Small intestine (tissue), 7 donors: ENCODE measurements around the gene GRB2. TPM values are rescaled to one million over a fixed set of nuclear protein-coding genes. Genes with fewer than 3 reads are reported as not detected.

Source experiments
- DNase-seq, 2 donors: peaks; one replicate each; pipeline versions ENCODE4 v3.0.0 to v3.0.0-alpha.2; 2013
- FAIRE-seq: peaks from 2 replicates; lab custom pipeline; 2012; peaks lifted over from hg19 to GRCh38; lab: Jason Lieb, UNC
- H3K27ac ChIP-seq, 3 donors: one replicate each; pipeline ENCODE4 v1.5.1; 2013; ENCODE audit warnings: low read length in 2 of 3, mild to moderate bottlenecking in 2 of 3, control low read depth in 1 of 3, inconsistent platforms in 1 of 3, low read depth in 1 of 3, moderate library complexity in 1 of 3
- H3K27me3 ChIP-seq, 3 donors: one replicate each; pipeline ENCODE4 v1.6.1; 2013; ENCODE audit warnings: low read length in 3 of 3, inconsistent platforms in 1 of 3; ENCODE audit not compliant: control insufficient read depth in 3 of 3, insufficient read depth in 3 of 3
- H3K36me3 ChIP-seq, 3 donors: one replicate each; pipeline ENCODE4 v1.6.1; 2013; ENCODE audit warnings: low read length in 3 of 3, inconsistent platforms in 1 of 3, low read depth in 1 of 3, mild to moderate bottlenecking in 1 of 3, moderate library complexity in 1 of 3; ENCODE audit not compliant: control insufficient read depth in 3 of 3, insufficient read depth in 2 of 3
- H3K4me1 ChIP-seq, 3 donors: one replicate each; pipeline ENCODE4 v1.6.1; 2013; ENCODE audit warnings: low read length in 2 of 3, inconsistent platforms in 1 of 3, low read depth in 1 of 3, mild to moderate bottlenecking in 1 of 3, moderate library complexity in 1 of 3; ENCODE audit not compliant: control insufficient read depth in 3 of 3, insufficient read depth in 2 of 3
- H3K4me3 ChIP-seq, 3 donors: one replicate each; pipeline ENCODE4 v1.5.1; 2013; ENCODE audit warnings: low read length in 3 of 3, control low read depth in 1 of 3, inconsistent platforms in 1 of 3, low read depth in 1 of 3, mild to moderate bottlenecking in 1 of 3, moderate library complexity in 1 of 3
- H3K9me3 ChIP-seq, 2 donors: one replicate each; pipeline ENCODE4 v1.6.1; 2013; ENCODE audit warnings: low read depth in 1 of 2, low read length in 1 of 2; ENCODE audit not compliant: control insufficient read depth in 2 of 2, insufficient read depth in 1 of 2
- WGBS, 3 donors: extraction: QIAGEN DNeasy Blood & Tissue Kit; methylation state at CpG; one replicate each; pipeline ENCODE4 v1.1.7; 2013; 5-methylcytosine and 5-hydroxymethylcytosine counted together
- polyA plus RNA-seq, 4 donors: library from polyadenylated mRNA; stranded (reverse) in 3 of 4; unstranded in 1 of 4; fragments of 200-250 nt in 3 of 4; fragments of 120-200 nt in 1 of 4; gene quantifications; one replicate each; pipeline versions ENCODE4 v1.2.1 to v1.2.3, GENCODE V29; 2013
- donor health status: healthy with polysubstance abuse.
- donor health status: control.
- donor health status: control.
- donor health status: Bipolar disorder and iron deficiency.
- donor health status: healthy.

Gene GRB2
- polyA plus RNA-seq, 4 donors = 65.6 to 73.5 (median 68.0) TPM

- peak overlapping the region in 1 of 3 donors; percentile 60 for H3K27ac ChIP-seq
- peaks cover 2 to 45% (median 7%) of the 10 kb centered on the region in 3 donors for H3K36me3 ChIP-seq
Measured at GRCh38 chr17:75315541-75316243, 89.8 kb downstream of the GRB2 start.

GRCh38 chr17:75313941-75314551 is 91.4 kb downstream of the GRB2 start:
- H3K27me3 ChIP-seq = no peaks in the 10 kb centered on the region
- peak overlapping the region in 1 of 3 donors; percentile 78 for H3K27ac ChIP-seq
- no peak for DNase-seq
- H3K4me1 ChIP-seq = peaks cover 0 to 6% (median 2%) of the 10 kb centered on the region in 3 donors
- FAIRE-seq = no peak
- H3K36me3 ChIP-seq = peaks cover 0 to 30% (median 0%) of the 10 kb centered on the region in 3 donors
- no peak overlapping the region for H3K4me3 ChIP-seq
- WGBS, 3 donors = 76 to 82% (median 79%) methylated on average over 14 of the region's 14 CpGs
- H3K9me3 ChIP-seq = no peaks in the 10 kb centered on the region

More at GRCh38 chr17:75315541-75316243, 89.8 kb downstream of the GRB2 start:
- Histone ChIP-seq H3K9me3 (no peaks in the 10 kb centered on the region), H3K27me3 (no peaks in the 10 kb centered on the region), H3K4me1 (no peaks in the 10 kb centered on the region), H3K4me3 (no peak overlapping the region)
- no peak for DNase-seq
- WGBS, 3 donors = 73 to 81% (median 75%) methylated on average over 19 of the region's 19 CpGs
- FAIRE-seq = no peak

- H3K27me3 ChIP-seq = no peaks in the 10 kb centered on the region
- no peaks in the 10 kb centered on the region for H3K9me3 ChIP-seq
- DNase-seq = peak; percentile 93
- H3K4me1 ChIP-seq = peaks cover 0 to 19% (median 6%) of the 10 kb centered on the region in 3 donors
- H3K27ac ChIP-seq = peak overlapping the region; percentile 63 to 90 (median 69)
- H3K4me3 ChIP-seq = no peak overlapping the region
- no peak for FAIRE-seq
- H3K36me3 ChIP-seq = no peaks in the 10 kb centered on the region
- WGBS, 3 donors = 28 to 57% (median 44%) methylated on average over 17 to 20 of the region's 20 CpGs
Measured at GRCh38 chr17:75308732-75309629, 96.5 kb downstream of the GRB2 start.

GRCh38 chr17:75307957-75308731 is 97.3 kb downstream of the GRB2 start:
- FAIRE-seq (no peak), DNase-seq (no peak)
- no peak overlapping the region for H3K4me3 ChIP-seq
- no peaks in the 10 kb centered on the region for H3K9me3 ChIP-seq
- H3K27me3 ChIP-seq = no peaks in the 10 kb centered on the region
- peak overlapping the region; percentile 43 to 90 (median 69) for H3K27ac ChIP-seq
- H3K36me3 ChIP-seq = no peaks in the 10 kb centered on the region
- 71 to 81% (median 78%) methylated on average over 12 to 13 of the region's 13 CpGs for WGBS, 3 donors
- peaks cover 0 to 19% (median 6%) of the 10 kb centered on the region in 3 donors for H3K4me1 ChIP-seq

GRCh38 chr17:75301502-75302206 is 103.8 kb downstream of the GRB2 start:
- FAIRE-seq = no peak
- no peaks in the 10 kb centered on the region for H3K4me1 ChIP-seq
- no peak for DNase-seq
- H3K36me3 ChIP-seq = no peaks in the 10 kb centered on the region
- no peaks in the 10 kb centered on the region for H3K9me3 ChIP-seq
- H3K4me3 ChIP-seq = no peak overlapping the region
- 87 to 89% (median 89%) methylated on average over 17 of the region's 17 CpGs for WGBS, 3 donors
- H3K27me3 ChIP-seq = no peaks in the 10 kb centered on the region
- no peak overlapping the region for H3K27ac ChIP-seq

- Histone ChIP-seq H3K36me3 (no peaks in the 10 kb centered on the region), H3K9me3 (no peaks in the 10 kb centered on the region), H3K4me1 (peaks cover 0 to under 1% (median 0%) of the 10 kb centered on the region in 3 donors), H3K27ac (no peak overlapping the region), H3K4me3 (no peak overlapping the region), H3K27me3 (no peaks in the 10 kb centered on the region)
- 78 to 87% (median 85%) methylated on average over 9 of the region's 9 CpGs for WGBS, 3 donors
- FAIRE-seq = no peak
- DNase-seq = no peak
Measured at GRCh38 chr17:75301049-75301448, 104.4 kb downstream of the GRB2 start.

GRCh38 chr17:75300280-75300679 is 105.2 kb downstream of the GRB2 start:
- Histone ChIP-seq H3K9me3 (no peaks in the 10 kb centered on the region), H3K4me3 (no peak overlapping the region), H3K36me3 (no peaks in the 10 kb centered on the region), H3K27ac (no peak overlapping the region), H3K27me3 (no peaks in the 10 kb centered on the region), H3K4me1 (peaks cover 0 to 6% (median 0%) of the 10 kb centered on the region in 3 donors)
- FAIRE-seq = no peak
- 76 to 83% (median 77%) methylated on average over 7 of the region's 7 CpGs for WGBS, 3 donors
- DNase-seq = no peak
